KMS-11 (cell line): ENCODE data around the gene HMSD.

Experiments used
- H2AFZ ChIP-seq: fragments of 200-600 bp; sonication (generic); 2 replicates; pipeline ENCODE4 v1.6.1; 2016; ENCODE audit warnings: antibody characterized with exemption, mixed run types, low read depth
- H3K27ac ChIP-seq: fragments of 200-600 bp; sonication (generic); 2 replicates; pipeline ENCODE4 v1.6.1; 2016; ENCODE audit warnings: mild to moderate bottlenecking, mixed run types
- H3K27me3 ChIP-seq: fragments of 200-600 bp; sonication (generic); 2 replicates; pipeline ENCODE4 v1.6.1; 2017; ENCODE audit warnings: mild to moderate bottlenecking, low read depth, mixed run types, moderate library complexity; ENCODE audit not compliant: insufficient read depth
- H3K36me3 ChIP-seq: fragments of 200-600 bp; sonication (generic); 2 replicates; pipeline ENCODE4 v1.6.1; 2017; ENCODE audit warnings: mild to moderate bottlenecking, mixed run types; ENCODE audit not compliant: insufficient read depth
- H3K4me1 ChIP-seq: fragments of 200-600 bp; sonication (generic); 2 replicates; pipeline ENCODE4 v1.6.1; 2016; ENCODE audit warnings: mild to moderate bottlenecking, low read depth, mixed run types; ENCODE audit not compliant: poor library complexity, severe bottlenecking
- H3K4me2 ChIP-seq: fragments of 200-600 bp; sonication (generic); 2 replicates; pipeline ENCODE4 v1.7.0; 2016; ENCODE audit warnings: mild to moderate bottlenecking, mixed run types
- H3K4me3 ChIP-seq: fragments of 200-600 bp; sonication (generic); IDR thresholded peaks from 2 replicates; pipeline ENCODE4 v1.6.1; 2017; ENCODE audit warnings: low read depth, low read length, mixed read lengths; ENCODE audit not compliant: insufficient read depth
- H3K79me2 ChIP-seq: fragments of 200-600 bp; sonication (generic); 2 replicates; pipeline ENCODE4 v1.6.1; 2016; ENCODE audit warnings: low read depth, mixed run types; ENCODE audit not compliant: insufficient read depth
- H3K9ac ChIP-seq: fragments of 200-600 bp; sonication (generic); 2 replicates; pipeline ENCODE4 v1.6.1; 2016; ENCODE audit warnings: mild to moderate bottlenecking, mixed run types
- H4K20me1 ChIP-seq: fragments of 200-600 bp; sonication (generic); 2 replicates; pipeline ENCODE4 v1.6.1; 2016; ENCODE audit warnings: mild to moderate bottlenecking, mixed run types; ENCODE audit not compliant: insufficient read depth
- TF ChIP-seq, protein P1 (sequence below): fragments of 200-600 bp; sonication (generic); conservative IDR thresholded peaks from 2 replicates; pipeline ENCODE4 v1.6.1; 2017; ENCODE audit warnings: low read depth, mild to moderate bottlenecking, antibody characterized with exemption, low read length, moderate library complexity, mixed read lengths

The HMSD gene

DNA sequence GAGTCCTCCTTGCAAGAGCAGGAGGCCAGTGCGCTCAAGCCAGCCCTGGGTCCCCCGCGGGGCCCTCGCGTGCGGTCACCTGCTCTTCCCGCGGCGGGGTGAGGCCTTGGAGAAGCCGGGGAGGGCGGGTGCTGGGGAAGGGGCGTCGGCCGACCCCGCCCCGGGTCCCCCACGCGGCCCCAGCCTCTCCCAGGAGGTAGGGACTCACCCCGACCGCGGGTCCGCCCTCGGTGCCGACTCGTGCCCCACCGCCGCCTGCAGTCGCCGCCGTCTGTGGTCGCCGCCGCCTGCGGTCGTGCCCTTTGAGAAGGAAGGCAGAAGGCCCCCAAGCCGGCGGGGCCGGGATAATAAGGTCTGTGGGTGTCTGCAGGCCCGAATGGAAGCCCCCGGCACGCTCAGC, 53.5 kb downstream of the HMSD start:
- TF ChIP-seq, protein P1, sequence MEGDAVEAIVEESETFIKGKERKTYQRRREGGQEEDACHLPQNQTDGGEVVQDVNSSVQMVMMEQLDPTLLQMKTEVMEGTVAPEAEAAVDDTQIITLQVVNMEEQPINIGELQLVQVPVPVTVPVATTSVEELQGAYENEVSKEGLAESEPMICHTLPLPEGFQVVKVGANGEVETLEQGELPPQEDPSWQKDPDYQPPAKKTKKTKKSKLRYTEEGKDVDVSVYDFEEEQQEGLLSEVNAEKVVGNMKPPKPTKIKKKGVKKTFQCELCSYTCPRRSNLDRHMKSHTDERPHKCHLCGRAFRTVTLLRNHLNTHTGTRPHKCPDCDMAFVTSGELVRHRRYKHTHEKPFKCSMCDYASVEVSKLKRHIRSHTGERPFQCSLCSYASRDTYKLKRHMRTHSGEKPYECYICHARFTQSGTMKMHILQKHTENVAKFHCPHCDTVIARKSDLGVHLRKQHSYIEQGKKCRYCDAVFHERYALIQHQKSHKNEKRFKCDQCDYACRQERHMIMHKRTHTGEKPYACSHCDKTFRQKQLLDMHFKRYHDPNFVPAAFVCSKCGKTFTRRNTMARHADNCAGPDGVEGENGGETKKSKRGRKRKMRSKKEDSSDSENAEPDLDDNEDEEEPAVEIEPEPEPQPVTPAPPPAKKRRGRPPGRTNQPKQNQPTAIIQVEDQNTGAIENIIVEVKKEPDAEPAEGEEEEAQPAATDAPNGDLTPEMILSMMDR, result no peak
- Histone ChIP-seq H3K4me3 (no peak overlapping the region), H3K4me2 (no peak overlapping the region), H3K36me3 (no peaks in the 10 kb centered on the region), H2AFZ (no peak overlapping the region), H3K27me3 (no peaks in the 10 kb centered on the region), H3K9ac (no peak overlapping the region), H3K4me1 (no peaks in the 10 kb centered on the region), H3K27ac (no peak overlapping the region), H3K79me2 (no peaks in the 10 kb centered on the region), H4K20me1 (no peaks in the 10 kb centered on the region)

DNA sequence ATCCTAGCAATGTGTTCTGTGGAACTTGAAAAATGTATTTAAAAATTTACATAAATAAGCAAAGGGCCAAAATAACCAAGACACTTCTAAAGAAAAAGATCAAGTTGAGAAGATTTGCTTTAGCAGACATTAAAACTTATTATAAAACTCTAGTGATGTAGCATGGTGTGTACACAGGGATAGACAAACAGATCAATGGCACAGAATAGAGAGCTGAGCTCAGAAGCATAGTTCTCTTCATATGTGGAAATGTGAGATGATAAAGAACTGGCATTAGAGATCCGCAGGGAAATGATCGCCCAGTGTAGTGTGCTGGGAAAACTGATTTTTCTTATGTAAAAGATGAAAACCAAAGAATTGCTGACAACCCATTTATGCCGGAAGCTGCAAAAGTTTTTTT, 60.2 kb downstream of the HMSD start:
- Histone ChIP-seq H3K4me3 (no peak overlapping the region), H3K4me1 (no peaks in the 10 kb centered on the region), H3K27me3 (no peaks in the 10 kb centered on the region), H3K79me2 (no peaks in the 10 kb centered on the region), H3K27ac (no peak overlapping the region), H3K4me2 (no peak overlapping the region), H3K9ac (no peak overlapping the region), H3K36me3 (no peaks in the 10 kb centered on the region), H2AFZ (no peak overlapping the region), H4K20me1 (no peaks in the 10 kb centered on the region)
- TF ChIP-seq, protein P1, result no peak
